Activated T-helper 9 cell treated with anti-CD3 and anti-CD28 coated beads, Interleukin-2, amount 50 U/mL, for 16 hours (primary cell): ENCODE data around the gene PACS1.
"Not testable (repeated sequence)": the region's sequence is repeated elsewhere in the genome, so short reads cannot be mapped to it uniquely, and the experiment has no call there.

Source experiments
- DNase-seq: peaks from one replicate; pipeline ENCODE4 v3.0.0-alpha.2; 2020; ENCODE audit warnings: low read depth

PACS1 gene

DNA sequence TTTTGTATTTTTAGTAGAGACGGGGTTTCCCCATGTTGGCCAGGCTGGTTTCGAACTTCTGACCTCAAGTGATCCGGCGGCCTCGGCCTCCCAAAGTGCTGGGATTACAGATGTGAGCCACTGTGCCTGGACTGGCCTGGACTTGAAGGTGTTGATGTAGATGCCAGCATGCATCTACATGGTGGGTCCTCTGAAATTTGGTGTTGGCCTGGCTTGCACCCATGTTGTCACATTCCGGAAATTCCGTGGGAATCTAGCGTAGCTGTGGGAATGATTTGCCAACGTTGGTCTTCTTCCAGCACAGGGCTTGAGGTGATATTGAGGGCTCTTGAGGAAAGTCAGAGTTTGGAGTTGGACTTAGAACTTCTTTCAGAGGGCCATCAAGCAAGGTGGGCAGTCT, 6.5 kb downstream of the PACS1 start:
- DNase-seq, result no peak

DNA sequence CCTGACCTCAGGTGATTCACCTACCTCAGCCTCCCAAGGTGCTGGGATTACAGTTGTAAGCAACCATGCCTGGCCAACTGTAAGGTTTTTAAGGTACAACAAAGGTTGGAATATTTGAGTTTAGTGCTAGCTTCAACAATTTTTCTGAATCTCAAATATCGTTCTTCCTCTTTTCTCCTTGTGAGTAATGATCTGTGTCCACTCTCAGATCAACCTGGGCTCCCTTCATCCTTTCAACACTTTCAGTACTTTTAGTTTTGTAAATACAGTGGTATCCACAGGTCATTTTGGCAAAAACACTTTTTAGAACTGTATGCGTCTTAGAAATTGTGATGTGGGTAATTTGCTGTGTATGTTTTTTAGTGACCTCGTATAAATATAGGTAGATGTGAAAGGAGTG, 7.9 kb downstream of the PACS1 start:
- DNase-seq, result no peak

DNA sequence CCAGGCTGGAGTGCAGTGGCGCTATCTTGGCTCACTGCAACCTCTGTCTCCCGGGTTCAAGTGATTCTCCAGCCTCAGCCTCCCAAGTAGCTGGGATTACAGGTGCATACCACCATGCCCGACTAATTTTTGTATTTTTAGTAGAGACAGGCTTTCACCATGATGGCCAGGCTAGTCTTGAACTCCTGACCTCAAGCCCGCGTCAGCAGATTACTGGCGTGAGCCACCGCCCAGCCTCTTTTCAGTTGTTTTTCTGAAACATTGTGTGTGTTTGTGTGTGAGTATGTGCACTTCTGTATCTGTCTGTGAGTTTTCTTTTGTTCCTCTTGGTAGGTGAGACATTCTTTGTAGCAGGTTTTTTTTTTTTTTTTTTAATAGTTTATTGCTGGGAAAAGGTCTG, 8.9 kb downstream of the PACS1 start:
- DNase-seq, result not testable (repeated sequence)

DNA sequence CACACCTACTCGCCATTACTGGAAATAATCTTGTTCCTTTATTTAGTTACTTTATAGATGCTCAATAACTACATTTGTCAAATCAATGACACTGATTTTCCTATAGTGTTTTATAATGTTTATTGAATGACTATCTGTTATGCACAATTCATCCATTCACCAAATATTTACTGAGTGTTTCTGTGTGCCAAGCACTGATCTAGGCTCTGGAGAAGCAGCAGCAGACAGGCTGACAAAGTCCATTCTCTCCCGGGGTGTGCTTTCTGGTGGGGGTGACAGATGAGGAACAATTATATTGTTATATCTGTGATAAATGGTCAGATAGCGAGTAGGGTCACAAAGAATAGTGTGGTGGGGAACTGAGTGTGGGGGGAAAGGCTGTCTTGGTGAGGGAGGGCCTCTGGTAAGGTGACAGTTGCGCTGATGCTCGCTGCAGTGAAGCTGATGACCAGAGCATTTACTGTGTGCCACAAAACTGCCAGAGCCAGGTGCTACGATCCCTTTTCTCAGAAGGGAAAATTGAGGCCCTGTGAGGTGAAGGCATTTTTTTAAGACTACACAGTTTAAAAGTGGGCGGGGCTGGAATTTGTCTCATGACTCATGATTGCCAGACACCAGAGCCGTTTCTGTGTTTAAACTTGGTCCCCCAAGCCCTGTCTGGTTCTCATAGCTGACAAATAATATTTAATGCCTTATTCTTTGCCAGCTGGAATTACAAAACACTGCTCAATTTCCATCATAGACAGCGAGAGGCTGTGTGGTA, 10.2 kb downstream of the PACS1 start:
- DNase-seq, result peak; percentile 48

DNA sequence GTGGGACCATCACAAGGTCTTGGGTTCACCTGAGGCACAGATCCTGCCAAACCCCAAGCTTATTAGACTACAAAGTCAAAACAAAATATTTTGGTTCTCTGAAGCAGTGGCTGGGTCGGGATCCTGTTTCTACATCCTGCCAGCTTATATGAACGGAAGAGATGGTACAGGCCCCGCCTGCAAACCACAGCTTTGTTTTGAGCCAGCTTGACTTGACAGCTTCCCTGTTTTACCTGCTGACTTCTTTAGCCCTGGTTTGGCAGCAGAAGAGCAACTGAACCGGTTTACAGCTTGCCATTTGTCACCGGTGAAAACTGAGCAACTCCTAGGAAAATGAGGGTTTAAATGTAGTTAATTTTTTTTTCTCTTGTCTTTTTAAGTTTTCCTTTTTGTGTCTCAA, 11.4 kb downstream of the PACS1 start:
- DNase-seq, result peak; percentile 45

DNA sequence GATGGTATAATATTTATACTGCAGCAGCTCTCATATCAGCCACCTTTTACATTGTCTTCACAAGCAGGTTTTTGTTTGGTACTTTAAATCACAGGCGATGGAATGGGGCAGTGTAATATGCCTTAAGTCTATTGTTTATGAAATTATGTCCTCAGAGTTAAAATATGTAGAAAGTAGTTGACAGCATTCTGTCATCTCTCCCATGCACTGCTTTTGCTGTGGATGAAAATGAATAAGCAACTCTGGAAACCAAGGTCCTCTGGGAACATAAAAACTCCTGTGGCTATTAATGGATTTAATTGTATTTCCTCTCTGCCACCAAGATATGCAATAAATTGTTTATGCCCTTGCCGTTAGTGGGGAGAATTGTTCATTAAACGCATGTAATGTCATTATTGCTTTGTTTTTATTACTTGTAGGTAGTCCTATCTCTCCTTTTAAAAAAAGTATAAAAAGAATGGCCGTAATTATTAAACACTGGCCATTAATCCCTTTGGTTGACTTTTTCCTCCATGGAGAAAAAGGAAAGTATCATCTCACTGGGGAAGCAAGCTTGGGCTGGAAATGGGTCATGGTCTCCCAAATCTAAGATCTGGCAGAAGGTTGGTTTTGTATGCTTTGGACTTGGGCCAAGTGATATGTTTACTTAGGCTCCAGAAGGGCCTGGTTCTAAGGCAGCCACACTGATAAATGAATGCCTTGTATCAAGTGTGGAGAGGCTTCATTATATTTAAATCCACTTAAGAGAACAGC, 13.1 kb downstream of the PACS1 start:
- DNase-seq, result no peak

DNA sequence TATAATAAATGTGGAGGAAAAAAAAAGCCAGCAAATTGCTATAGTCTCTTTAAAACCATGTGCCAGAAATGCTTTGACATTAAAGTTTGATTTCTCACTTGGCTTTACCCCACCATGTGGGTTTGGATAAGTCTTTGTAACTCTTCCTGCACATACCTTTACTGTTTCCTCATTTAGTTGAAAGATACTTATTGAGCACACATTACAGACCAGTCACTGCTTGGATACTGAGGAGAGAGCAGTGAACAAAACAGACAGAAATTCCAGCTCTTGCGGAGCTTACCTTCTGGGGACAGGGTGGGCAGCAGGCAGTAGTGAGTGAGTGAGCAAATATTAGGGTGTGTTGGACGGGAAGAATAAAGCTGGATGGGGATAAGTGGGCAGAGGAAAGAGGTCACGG, 13.7 kb downstream of the PACS1 start:
- no peak for DNase-seq

DNA sequence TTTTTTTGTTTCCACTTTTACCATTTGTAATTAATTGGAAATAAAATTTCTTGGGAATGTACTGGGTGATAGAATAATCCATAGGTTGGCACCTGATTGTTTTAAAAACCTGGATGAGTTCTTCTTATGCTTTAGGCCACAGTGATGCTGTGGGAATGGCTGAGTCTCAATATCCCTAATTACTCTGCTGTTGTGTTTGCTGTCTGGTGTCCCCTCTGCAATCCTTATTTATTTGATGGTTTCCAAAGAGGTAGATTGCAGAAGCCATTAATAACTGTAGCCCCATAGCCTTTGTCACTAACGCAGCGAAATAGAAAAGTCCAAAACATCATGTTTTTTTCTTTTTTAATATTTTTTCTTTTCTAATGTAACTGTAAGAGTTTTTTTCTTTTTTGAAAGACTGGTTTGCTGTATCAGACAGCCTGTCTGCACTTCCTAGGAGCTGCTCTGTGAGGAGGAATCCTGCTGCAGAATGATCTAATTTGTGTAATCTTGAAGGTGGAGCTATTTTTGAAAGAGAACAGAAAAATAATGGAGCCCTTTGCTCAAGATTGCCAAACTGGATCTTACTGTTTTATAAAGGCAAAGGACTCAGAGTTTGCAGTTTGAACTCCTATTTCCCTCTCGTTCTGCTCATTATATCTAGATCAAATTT, 14.9 kb downstream of the PACS1 start:
- no peak for DNase-seq

DNA sequence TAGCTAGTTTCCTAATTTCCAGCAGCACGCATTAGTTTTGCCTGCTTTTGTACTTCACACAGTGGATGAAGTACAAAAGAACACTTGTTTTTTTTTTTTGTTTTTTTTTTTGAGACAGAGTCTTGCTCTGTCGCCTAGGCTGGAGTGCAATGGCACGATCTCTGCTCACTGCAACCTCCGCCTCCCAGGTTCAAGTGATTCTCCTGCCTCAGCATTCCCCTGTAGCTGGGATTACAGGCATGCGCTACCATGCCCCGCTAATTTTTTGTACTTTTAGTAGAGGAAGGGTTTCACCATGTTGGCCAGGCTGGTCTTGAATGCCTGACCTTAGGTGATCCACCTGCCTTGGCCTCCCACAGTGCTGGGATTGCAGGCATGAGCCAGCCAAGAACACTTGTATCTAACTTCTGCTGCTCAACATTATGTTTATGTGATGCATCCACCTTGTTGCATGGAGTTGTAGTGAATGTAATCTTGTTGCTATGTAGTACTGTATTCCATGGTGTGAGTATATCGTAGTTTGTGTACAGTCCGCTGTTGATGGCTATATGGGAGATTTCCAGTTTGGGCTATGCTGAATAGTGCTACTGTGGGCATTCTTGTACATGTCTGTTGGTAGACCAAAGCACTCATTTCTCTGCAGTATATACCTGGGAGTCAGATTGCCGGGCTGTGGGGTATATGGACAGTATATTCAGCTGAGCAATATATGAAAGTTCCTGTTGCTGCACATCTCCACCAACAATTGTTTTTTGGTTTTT, 17.3 kb downstream of the PACS1 start:
- no peak for DNase-seq

DNA sequence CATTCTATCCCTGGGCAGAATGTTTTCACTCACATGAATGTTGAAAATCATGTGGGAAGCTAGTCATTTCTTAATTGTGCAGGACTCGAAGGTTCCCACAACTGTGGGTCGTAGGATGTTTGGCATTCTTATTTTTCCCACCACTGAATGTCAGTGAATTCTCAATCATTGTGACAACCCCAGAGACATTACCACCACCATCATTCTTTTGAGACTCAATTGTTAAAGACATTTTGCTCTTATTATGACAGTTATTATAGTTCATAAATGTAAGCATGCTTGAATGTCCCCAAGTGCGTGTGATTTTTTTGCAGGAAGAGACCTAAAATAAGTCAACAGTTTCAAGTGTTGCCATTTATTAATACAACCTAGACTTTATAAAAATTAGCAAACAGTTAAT, 19.0 kb downstream of the PACS1 start:
- DNase-seq, result no peak

DNA sequence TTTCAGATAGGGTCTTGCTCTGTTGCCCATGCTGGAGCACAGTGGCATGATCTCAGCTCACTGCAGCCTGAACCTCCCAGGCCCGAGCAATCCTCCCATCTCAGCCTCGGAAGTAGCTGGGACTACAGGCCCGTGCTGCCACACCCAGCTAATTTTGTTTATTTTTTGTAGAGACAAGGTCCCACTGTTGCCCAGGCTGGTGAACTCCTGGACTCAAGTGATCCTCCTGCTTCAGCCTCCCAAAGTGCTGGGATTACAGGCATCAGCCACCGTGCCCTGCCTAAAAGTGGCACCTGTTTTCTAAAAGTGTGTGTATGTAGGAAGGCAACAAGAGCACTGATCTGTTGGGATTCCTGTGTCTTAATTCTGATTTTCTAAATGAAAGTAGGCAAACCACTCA, 20.2 kb downstream of the PACS1 start:
- DNase-seq, result no peak

DNA sequence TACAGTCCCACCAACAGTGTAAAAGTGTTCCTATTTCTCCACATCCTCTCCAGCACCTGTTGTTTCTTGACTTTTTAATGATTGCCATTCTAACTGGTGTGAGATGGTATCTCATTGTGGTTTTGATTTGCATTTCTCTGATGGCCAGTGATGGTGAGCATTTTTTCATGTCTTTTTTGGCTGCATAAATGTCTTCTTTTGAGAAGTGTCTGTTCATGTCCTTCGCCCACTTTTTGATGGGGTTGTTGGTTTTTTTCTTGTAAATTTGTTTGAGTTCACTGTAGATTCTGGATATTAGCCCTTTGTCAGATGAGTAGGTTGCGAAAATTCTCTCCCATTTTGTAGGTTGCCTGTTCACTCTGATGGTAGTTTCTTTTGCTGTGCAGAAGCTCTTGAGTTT, 22.1 kb downstream of the PACS1 start:
- DNase-seq, result not testable (repeated sequence)

DNA sequence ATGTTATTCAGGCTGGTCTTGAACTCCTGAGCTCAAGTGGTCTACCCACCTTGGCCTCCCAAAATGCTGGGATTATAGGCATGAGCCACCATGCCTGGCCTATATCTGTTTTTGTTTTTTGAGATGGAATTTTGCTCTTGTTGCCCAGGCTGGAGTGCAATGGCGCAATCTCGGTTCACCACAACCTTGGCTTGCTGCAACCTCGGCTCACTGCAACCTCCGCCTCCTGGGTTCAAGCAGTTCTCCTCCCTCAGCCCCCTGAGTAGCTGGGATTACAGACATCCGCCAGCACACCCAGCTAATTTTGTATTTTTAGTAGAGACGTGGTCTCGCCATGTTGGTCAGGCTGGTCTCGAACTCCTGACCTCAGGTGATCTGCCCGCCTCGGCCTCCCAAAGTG, 29.7 kb downstream of the PACS1 start:
- not testable (repeated sequence) for DNase-seq

DNA sequence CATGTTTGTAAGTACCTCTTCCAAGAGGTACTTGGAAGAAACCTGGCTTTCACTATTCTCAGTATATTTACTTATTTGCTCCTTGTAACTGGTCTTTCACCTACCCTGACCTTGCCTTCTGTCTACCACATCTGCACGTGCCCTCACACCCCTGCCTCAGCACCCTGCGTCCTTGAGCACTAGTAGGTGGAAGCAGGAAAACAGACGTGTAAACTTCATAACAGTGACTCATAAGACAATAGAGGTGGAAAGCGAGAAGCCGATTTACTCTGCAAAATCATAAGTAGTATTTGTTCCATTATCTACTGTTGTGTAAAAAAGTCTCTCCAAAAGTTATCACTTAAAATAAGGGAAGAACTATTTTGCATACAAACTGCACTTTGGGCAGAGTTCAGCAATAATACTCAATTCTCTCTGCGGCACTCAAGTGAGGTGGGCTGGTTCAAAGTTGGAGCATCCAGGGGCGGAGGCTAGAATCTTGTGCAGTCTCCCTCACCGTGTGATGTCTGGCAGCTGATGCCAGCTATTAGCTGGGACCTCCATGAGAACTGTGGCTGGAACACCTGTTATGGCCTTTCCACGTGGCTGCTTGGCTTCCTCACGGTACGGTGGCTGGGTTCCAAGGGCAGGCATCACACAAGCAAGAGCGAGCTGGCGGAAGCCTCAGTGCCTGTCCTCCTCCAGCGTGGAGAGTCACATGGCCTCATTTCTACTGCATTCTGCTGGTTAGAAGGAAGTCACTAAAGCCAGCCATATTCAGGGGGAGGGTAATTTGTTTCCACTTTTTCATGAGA, 30.4 kb downstream of the PACS1 start:
- DNase-seq, result peak; percentile 36

DNA sequence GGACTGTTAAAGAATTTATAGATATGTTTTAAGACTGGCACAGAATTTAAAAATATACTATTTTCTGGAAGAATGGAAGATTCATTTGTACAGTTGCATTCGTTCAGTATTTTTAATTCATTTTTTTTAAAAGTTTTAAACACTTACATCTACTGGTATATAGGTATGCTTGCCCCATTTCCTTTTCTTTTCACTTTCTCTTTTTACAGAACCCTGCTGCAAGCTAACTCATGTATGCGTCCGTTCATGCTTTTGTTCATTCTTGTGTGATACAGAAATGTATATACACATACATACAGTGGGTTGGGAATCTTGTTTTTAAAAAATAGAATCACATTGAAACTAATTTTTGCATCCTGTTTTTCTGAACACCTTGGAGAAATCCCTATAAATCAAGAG, 31.0 kb downstream of the PACS1 start:
- no peak for DNase-seq

DNA sequence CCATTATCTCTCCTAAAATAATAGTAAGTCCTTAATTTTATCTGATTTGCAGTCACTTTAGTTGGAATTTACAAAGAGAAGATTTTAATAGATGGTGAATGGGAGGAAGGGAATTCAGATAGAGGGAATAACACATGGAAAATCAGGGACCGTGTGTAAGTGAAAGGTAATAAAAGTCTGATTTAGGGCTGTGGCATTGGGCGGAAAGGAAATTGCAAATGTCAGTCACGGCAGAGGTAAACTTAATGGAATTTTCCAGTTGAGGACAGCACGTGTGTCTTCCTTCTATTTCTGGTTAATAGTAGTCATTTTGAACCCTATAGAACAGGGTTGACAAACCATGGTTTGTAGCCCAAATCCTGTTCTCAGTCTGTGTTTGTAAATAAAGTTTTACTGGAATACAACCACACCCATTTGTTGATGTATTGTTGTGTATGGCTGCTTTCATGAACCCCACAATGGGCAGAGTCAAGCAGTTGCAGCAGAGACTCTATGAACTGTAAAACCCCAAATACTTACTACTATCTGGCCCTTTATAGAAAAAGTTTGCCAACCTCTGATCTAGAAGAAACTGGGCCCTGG, 34.1 kb downstream of the PACS1 start:
- DNase-seq, result no peak

DNA sequence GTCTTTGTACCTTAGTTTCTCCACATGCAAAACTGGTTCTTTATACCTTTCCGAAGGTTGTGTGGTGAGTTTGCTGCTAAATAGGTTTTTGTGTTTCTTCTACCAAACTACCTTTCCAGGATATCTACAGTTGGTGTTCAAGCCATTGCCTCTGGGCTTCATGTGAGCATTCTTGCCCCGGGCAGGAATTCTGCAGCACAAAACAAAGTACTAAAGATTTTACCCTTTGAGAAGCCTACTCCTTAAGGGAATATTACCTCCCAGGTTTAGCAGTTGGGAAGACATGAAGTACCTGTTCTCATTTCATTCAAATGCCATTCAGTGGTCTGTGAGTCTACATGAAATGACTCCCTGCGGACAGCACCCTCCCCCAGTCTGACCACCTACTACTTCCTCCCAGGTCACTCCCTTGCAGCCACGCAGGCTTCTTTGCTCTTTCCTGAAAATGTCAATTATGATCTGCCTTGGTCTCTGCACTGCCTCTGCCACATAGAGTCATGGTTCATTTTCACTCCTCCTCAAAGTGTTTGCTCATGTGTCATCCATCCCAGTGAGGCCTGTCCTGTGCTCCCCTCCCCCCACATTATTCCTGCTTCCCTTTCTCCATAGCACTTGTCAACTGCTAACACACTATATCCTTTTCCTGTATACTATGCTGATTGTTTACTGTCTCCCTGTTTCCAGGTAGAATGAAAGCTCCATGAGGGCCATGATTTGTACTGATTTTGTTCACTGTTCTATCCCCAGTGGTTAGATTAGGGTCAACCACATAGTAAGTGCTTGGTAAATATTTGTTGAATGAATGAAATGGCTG, 36.9 kb downstream of the PACS1 start:
- no peak for DNase-seq

DNA sequence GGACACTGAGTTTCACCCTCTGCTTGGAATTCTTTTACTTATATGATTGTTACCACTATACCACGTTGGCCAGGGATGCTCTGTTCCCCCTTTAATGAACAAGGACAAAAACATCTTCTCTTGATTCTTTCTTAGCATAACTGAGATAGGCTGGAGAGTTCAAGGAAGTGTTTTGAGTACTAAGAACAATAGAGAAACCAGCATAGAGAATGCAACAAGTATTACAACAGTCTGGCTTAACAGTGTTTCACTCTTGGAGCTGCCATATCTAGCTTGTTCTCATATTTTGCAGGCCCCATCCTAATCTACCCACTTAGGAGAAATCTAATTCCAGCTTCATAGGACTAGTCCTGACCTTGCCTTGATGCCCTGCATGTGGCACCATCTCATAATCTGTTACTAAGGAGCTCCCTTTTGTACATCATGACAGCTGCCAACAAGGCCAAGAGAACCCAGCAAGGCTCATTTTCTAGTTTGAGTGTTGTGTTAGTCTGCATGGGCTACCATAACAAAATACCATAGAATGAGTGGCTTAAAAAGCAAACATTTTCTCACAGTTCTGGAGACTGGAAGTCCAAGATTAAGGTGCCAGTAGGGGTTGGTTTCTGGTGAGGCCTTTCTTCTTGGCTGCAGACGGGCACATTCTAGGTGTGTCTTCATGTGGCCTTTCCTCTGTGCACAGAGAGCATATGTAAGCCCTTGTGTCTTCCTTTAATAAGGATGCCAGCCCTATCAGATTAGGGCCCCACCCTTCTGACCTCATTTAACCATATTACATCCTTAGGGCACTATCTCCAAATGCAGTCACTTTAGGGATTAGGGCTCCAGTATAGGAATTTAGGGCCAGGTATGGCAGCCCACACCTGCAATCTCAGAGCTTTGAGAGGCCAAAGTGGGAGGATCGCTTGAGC, 37.8 kb downstream of the PACS1 start:
- no peak for DNase-seq

DNA sequence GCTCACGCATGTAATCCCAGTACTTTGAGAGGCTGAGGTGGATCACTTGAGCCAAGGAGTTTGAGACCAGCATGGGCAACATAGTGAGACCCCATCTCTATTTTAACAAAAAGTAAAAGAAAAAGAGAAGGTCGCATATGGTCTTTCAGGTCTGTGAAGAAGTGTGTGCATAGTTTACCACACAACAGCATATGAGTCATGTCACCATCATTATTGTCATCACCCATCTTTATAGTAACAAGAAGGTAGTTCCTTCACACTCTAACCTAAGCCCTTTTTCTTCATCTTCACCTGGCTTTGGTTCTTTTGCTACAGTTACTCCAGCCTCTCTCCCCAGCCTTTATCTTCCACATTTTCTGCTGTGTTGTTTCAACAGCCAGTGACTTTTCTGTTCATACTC, 39.2 kb downstream of the PACS1 start:
- DNase-seq, result no peak
